Measurements from ENCODE around the gene STXBP6.

- no peak for TF ChIP-seq TSHZ2 (CRISPR knock-in tag; IDR thresholded peaks at IDR 0.05)
- TF ChIP-seq ARNTL (CRISPR knock-in tag; IDR thresholded peaks at IDR 0.05; ENCODE audit: borderline replicate concordance, low read depth), result no peak
- no peak for TF ChIP-seq PATZ1 (CRISPR knock-in tag; IDR thresholded peaks at IDR 0.05; ENCODE audit: borderline replicate concordance)
- no peak for TF ChIP-seq RARB (CRISPR knock-in tag; IDR thresholded peaks at IDR 0.05)
- TF ChIP-seq ZFP3 (CRISPR knock-in tag; IDR thresholded peaks at IDR 0.05), result no peak
- TF ChIP-seq OSR1 (CRISPR knock-in tag; IDR thresholded peaks at IDR 0.05), result no peak
- no peak for TF ChIP-seq ZC3H10 (CRISPR knock-in tag; IDR thresholded peaks at IDR 0.05)
- TF ChIP-seq ZNF565 (CRISPR knock-in tag; conservative IDR thresholded peaks at IDR 0.05; ENCODE audit: low read depth), result no peak
- no peak for TF ChIP-seq ZFP30 (CRISPR knock-in tag; IDR thresholded peaks at IDR 0.05)
- no peak for TF ChIP-seq CREB5 (CRISPR knock-in tag; IDR thresholded peaks at IDR 0.05; ENCODE audit: low read depth)
- no peak for TF ChIP-seq GLIS3 (CRISPR knock-in tag; IDR thresholded peaks at IDR 0.05)
- no peak for TF ChIP-seq SNAI2 (CRISPR knock-in tag; IDR thresholded peaks at IDR 0.05)
- TF ChIP-seq CSRNP3 (CRISPR knock-in tag; IDR thresholded peaks at IDR 0.05), result no peak
These were observed 241.5 kb downstream of the STXBP6 start for GRCh38 chr14:24808412-24808811.
